H1 (cell line): ENCODE data around the gene MNAT1. TPM values are rescaled to one million over a fixed set of nuclear protein-coding genes. Genes with fewer than 3 reads are reported as not detected.

ENCODE experiments used
- BRCA1 ChIP-seq: IDR thresholded peaks from 2 replicates; pipeline ENCODE4 v1.6.1; 2012; ENCODE audit warnings: low read depth, low read length, improper control_type of control experiment
- SP1 ChIP-seq: IDR thresholded peaks from 2 replicates; pipeline ENCODE4 v1.6.1; 2011; ENCODE audit warnings: low read depth, low read length
- TBP ChIP-seq: IDR thresholded peaks from 2 replicates; pipeline ENCODE4 v1.6.1; 2011; ENCODE audit warnings: low read depth, low read length, improper control_type of control experiment
- polyA plus RNA-seq, 7 experiments: library from polyadenylated mRNA; depleted of rRNA in 3 of 7; stranded (reverse) in 5 of 7; unstranded in 2 of 7; fragments of >200 nt in 5 of 7; fragments of 200-250 nt in 2 of 7; gene quantifications; 1 replicate in 5 of 7; 2 replicates in 1 of 7; 4 replicates in 1 of 7; pipeline versions ENCODE4 v1.2.1 to v1.2.3, GENCODE V29; 2011 to 2013; ENCODE audit warnings: missing spikeins in 2 of 7, mixed read lengths in 2 of 7
- total RNA-seq: library from RNA; stranded (reverse); fragmentation: NEBNext Ultra II Directional; extraction: Animal tissue kit (Norgen Biotek cat#: 25700); gene quantifications from 2 replicates; pipeline ENCODE4 v1.2.1, GENCODE V29; 2021

The MNAT1 gene
- total and polyA plus RNA-seq, 2 of the 8 experiments (the other 6 are each of a cell fraction or from before 2014, with no cell fraction given): 34.7 to 52.1 TPM

- TF ChIP-seq SP1: no peak
- no peak for TF ChIP-seq TBP
- TF ChIP-seq BRCA1: no peak
Measured at GRCh38 chr14:60768602-60769001, 34.0 kb downstream of the MNAT1 start (continued).
